Dermis blood vessel endothelial cell (primary cell): ENCODE measurements around the gene ANO10. TPM values are rescaled to one million over a fixed set of nuclear protein-coding genes. Genes with fewer than 3 reads are reported as not detected.
"Not testable (repeated sequence)": the region's sequence is repeated elsewhere in the genome, so short reads cannot be mapped to it uniquely, and the experiment has no call there.

Source experiments
- DNase-seq: peaks from one replicate; pipeline ENCODE4 v3.0.0; 2010
- total RNA-seq: library from RNA; depleted of rRNA; stranded (reverse); fragments of >200 nt; gene quantifications from 2 replicates; pipeline ENCODE4 v1.2.3, GENCODE V29; 2014

Gene ANO10
- total RNA-seq, 1 donor from 2014 or later: 46.5 TPM

DNA sequence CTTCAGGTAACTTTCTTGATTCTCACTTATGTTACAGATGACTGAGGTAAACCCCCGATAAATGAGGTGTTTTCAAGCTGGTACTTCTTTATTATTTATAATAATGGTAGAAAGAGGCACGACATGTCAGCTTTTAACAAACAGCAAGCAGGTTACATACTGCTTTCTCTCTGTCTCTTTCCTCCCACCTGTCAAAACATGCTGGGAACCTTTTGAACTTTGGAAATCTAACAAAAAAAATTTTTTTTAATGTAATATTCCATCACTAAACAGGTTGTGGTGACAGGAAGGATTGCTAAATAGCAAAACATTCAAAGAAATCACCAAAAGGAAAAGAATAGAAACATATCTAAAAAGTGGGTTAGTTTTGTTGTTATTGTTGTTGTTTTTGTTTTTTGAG, 48.2 kb downstream of the ANO10 start:
- no peak for DNase-seq

DNA sequence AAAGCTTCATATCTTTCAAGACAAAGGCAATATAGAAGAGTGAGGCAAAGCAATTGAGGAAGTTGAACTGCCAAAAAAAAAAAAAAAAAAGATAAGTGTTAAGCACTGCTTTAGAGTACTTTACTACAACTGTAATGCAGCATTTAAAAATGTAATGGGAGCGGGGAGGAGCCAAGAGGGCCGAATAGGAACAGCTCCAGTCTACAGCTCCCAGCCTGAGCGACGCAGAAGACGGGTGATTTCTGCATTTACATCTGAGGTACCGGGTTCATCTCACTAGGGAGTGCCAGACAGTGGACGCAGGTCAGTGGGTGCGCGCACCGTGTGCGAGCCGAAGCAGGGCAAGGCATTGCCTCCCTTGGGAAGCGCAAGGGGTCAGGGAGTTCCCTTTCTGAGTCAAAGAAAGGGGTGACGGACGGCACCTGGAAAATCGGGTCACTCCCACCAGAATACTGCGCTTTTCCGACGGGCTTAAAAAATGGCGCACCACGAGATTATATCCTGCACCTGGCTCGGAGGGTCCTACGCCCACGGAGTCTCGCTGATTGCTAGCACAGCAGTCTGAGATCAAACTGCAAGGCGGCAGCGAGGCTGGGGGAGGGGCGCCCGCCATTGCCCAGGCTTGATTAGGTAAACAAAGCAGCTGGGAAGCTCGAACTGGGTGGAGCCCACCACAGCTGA, 56.0 kb downstream of the ANO10 start:
- not testable (repeated sequence) for DNase-seq

GRCh38 chr3:43559961-43560360, 61.9 kb downstream of the ANO10 start:
- DNase-seq: no peak

DNA sequence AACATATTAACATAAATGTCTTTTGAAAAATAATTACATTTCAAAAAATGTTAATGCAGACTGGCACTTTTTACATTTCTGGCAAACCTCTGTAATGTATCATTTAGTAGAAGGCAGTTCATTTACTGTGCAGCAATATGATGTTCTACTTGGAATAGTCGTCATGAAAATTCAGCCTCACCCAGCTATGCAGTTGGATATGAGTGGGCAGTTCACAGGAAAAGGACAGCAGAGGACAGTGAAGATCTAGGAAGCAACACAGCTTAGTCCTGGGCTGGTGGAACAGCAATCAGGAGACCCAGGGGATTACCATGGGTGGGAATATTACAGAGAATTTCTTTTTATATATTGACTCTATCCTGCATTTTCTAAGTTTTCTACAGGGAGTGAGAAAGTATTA, 63.6 kb downstream of the ANO10 start:
- no peak for DNase-seq

- no peak for DNase-seq
Measured at GRCh38 chr3:43549626-43550290, 72.1 kb downstream of the ANO10 start.

DNA sequence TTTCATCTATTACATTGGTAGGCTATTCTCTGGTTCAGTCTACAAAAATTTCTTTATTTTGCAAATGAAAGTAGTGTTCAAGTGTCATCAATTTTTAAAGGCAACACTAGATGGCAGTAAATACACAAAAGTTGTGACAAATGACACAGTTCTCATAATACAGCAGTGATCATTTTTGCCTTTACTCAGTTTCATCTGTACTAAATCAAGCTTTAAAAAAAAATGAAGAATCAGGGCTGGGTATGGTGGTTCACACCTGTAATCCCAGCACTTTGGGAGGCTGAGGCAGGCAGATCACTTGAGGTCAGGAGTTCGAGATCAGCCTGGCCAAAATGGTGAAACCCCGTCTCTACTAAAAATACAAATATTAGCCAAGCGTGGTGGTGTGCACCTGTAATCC, 77.5 kb downstream of the ANO10 start:
- DNase-seq: peak; percentile 74

DNA sequence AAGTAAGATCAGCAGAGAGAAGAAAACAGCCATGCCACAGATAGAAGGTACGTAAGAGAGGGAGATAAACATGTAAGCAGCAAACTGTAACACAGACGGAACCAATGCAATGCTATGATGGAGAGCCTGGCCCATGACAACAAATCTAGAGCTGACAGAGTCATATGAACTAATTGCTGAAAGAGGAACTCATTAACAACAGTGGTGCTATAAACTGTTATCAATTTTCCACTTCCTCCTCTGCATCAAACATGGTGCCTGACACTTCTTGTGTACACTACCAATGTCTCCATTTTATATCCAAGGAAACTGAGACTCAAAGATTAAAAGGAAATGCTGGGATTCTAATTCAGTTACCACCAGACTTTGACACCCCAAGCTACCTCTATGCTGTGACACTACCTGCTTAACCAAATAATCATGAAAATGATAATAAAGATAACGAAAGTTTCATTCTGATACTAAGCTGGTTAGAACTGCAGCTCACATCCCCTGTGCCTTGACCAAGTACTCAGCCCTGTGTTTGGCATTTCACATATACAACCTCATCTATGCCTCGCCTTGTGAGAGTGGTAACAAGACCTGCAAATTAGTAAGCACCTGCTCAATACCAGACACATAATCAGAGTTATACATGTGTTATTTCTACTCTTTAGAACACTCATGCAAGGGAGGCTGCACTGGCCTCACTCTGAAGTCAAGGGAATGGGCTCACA, 79.3 kb downstream of the ANO10 start:
- no peak for DNase-seq

DNA sequence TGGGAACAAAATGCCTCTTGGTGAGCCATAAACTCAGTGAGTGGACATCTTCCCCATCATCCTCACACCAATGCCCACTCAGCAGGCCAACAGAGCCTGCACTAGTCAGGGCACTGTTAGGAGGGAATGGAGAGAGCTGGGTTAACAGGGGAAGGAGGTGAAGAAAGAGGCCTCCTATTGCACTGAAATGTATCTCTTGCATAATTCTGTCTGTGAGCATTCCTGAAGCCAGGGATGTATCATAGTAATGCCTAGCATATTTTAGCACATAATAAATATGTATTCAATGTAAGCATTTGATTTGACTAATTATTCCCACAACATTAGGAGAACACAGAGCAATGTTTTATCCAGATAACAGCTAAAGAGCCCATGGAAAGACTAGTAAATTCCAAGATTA, 81.2 kb downstream of the ANO10 start:
- no peak for DNase-seq

DNA sequence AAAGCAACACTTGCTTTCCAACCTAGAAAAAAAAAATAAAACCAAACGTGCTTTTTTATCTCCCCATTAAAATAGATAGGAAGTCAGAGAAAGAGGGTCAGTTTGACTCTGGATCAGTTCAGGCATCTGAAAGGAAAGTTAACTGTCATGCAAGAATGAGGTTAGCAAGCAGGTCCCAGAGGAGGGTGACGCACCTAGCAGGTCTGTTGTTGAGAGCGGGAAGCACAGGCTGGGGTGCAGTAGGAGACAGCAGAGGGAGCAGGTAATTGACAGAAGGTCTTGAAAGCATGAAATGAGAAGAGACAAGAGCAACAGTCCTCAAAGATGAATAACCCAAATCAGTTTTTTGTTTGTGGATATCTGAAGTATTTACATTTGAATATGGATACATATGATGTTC, 82.5 kb downstream of the ANO10 start:
- DNase-seq: no peak

DNA sequence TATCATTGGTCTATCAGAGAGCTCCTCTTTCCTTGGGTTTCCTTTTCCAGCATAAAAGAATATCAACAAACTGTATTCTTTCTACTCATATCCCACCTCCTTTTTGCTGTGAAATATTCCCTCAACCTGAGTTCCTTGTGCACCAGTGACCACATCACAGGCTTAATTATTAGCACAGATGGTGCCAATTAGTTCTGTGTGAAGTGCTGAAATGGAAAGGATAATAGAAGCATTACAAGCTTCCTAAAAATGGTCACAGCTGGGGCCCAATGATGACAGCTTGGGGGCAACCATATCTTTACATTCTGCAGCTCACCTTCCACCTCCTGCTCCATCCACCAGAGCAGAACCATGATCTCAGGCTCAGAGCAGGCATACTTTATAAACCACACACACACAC, 84.6 kb downstream of the ANO10 start:
- no peak for DNase-seq

DNA sequence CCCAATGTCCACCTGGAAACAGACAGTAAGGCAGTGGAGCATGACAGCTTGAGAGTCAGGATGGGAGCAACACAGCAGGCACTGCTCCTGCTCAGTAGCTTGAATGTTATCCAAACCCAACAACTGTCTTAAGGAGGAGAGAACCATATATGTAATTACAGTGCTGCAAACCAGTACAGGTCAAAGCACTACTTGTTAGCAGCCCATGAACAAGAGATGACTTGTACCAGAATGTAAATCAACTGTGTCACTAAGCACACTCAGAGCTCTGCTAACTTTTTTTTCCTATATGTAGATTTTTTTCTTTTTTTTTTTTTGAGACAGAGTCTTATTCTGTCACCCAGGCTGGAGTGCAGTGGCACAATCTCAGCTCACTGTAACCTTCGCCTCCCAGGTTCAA, 87.1 kb downstream of the ANO10 start:
- no peak for DNase-seq

DNA sequence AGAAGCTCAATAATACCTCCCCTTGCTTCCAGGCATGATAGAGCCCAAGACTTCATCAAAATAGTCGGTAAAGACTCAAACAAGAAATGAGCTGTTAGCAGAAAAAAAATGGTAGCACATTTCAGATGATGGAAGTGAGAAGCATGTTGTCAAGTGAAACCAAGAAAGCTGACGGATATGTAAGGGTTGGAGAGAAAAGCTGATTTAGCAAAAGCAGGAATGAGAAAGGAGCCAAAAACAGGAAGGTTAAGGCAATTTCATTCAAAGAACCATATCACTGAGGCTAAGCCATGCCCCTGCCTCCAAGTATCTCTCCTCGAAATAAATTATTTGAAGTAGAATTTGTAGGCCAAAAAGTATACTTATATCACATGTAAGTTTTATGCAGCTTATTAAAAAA, 88.8 kb downstream of the ANO10 start:
- DNase-seq: no peak

- DNase-seq: peak; percentile 50
Measured at GRCh38 chr3:43531835-43532234, 90.0 kb downstream of the ANO10 start.

DNA sequence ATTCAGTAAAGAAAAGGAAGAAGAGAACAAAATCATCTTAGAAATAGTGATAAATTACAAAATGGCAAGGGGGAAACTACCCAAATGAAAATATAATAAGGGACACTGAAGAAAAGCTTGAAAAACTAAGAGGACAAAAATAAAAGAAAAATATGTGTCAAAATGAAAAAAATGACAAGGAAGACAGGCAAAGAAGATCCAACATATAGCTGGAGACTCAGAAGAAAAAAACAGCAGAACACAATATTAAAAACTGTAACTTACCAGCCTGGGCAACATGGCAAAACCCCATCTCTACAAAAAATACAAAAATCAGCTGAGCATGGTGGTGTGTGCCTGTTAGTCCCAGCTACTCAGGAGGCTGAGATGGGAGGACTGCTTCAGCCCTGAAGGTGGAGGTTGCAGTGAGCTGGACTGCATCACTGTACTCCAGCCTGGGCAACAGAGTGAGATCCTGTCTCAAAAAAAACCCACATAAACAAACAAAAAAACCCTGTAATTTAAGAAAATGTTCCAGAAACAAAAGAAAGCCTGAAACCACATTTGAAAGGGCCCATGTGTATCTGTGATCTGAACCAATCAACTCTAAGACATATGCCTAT, 93.2 kb downstream of the ANO10 start:
- no peak for DNase-seq

DNA sequence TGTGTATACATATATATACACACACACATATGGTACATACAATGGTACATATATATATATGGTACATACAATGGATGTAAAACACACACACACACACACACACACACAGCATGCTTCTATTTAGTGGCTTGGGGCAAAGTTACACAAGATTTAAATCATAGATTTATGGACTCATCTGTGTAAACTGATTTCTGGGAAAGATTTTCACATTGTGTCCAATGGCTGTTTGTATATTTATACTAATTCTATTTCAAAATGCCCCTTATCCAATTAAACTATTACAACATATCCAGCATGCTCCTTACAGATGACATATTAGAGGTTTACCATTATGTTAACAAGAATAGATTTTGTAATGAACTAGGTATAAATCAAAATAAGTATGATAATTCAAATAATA, 94.9 kb downstream of the ANO10 start:
- DNase-seq: no peak

- no peak for DNase-seq
Measured at GRCh38 chr3:43525941-43526607, 95.7 kb downstream of the ANO10 start.

DNA sequence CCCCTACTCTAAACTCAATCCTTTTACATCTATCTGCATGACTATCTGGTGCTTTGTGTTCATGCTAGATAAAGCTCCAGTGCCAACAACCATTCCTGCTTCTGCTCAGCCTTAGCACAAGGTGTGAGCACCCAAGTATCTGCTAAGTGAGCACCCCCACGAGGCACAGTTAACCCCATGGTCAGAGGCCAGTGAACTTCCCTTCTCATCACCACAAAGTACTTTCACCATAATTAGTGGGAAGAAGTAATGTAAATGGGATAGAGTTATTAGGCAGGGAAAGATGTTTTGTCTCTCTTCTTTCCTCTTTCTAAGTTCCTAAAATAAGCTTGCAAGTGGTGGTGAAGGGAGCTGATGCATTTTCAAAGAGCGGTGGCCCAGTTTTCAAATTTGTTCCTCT, 96.4 kb downstream of the ANO10 start:
- DNase-seq: no peak

GRCh38 chr3:43523454-43524053, 98.3 kb downstream of the ANO10 start:
- peak; percentile 31 for DNase-seq

DNA sequence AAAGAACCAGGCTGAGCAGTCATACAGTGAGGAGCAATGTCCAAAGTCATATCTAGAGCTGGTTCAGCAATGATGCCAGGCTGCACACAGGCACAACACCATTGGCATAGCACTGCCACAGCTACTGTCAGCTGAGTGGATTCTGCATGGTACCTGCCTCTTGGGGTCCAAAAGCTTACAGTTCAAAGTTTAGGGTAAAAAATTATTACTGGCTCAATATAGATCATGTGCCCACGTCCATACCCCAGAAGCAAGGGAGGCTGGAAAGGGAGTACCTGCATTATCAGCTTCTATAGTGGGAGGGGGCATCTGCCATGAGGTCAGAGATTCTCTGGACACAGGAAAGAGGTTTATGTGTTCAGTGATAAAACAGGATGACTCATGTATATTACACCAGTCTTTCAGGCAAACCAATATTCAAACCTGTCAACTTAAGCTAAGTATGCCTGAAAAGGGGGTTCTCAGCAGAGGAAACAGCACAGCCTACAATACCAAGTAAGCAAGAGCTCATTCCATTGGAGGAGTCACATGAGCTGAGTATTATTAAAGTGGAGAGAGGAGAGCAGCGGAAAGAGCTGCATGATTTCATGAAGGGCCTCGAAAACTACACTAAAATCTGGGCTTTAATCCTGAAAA, 99.0 kb downstream of the ANO10 start:
- no peak for DNase-seq

DNA sequence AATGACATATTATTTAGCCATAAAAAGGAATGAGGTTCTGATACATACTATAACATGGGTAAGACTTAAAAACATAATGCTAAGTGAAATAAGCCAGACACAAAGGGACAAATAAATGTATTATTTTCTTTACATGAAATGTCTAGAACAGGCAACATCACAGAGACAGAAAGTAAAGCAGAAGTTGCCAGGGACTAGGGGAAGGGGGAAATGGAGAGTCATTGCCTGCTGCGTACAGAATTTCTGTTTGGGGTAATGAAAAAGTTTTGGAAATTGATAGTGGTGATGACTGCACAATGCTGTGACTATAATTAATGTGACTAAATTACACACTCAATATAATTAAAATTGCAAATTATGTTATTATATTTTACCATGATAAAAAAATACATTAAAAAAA, 99.9 kb downstream of the ANO10 start:
- DNase-seq: no peak

DNA sequence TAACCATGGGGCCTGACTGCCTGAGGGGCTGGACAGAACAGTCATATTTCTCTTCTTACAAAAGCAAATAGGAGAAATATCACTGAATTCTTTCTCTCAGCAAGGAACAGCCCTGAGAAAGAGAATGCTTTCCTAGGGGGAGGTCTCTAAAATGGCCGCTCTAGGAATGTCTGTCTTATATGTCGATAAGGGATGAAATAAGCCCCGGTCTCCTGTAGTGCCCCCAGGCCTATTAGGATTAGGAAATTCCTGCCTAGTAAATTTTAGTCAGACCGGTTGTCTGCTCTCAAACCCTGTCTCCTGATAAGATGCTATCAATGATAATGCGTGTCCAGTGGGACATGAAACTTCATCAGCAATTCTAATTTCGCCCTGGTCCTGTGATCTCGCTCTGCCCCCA, 103.3 kb downstream of the ANO10 start:
- not testable (repeated sequence) for DNase-seq
